ENCODE data around the gene AGTRAP. TPM values are rescaled to one million over a fixed set of nuclear protein-coding genes. Genes with fewer than 3 reads are reported as not detected.

AGTRAP gene
- total and polyA plus RNA-seq, 9 of the 15 experiments (the other 6 are each of a cell fraction or from before 2014, with no cell fraction given) = 26.8 to 105 (median 57.5) TPM

DNA sequence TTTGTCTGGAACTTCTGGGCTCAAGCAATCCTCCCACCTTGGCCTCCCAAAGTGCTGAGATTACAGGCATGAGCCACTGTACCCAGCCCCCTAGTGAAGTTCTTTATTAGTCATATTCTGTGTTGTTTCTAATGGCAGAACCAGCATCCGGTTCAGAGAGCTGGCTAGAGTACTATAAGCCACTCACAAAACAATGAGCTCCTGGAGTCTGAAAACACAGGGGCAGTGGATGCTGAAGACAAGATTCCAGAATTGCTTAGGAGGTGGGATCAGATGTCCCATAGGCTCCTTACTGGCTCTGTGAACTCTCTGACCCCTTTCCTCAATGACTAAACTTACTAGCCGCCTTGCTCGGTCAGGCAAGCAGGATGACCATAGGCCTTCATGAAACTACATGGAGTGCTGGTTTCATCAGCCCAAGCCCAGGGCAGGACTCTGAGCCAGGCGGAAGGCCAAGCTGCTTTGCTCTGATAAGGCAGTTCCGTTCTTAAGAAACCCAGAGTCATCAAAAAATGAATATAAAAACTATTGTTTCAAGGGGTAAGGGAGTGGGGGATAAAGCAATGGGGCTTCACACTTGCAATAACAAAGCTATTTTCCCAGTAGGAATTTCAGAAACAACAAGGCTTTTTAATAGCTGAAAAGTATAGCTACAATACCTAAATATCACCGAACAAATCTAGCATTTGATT lies 61.7 kb downstream of the AGTRAP start (continued):
- TF ChIP-seq HDAC8 (tag; IDR thresholded peaks at IDR 0.05) (peak; percentile 93), RCOR1 (IDR thresholded peaks at IDR 0.05; ENCODE audit: borderline replicate concordance in 1 of 2, low read depth in 2 of 2, low read length in 2 of 2) (peak in 1 of 2 experiments; percentile 84; a peak in 2 of 4 replicates), CBX5 (IDR thresholded peaks at IDR 0.05; ENCODE audit: borderline replicate concordance, low read depth) (no peak), NR1H2 (CRISPR knock-in tag; IDR thresholded peaks at IDR 0.05) (no peak), NEUROD1 (IDR thresholded peaks at IDR 0.05; ENCODE audit: borderline replicate concordance, low read depth, low read length, partially characterized antibody) (peak; percentile 92), SIN3A (IDR thresholded peaks at IDR 0.05; ENCODE audit: borderline replicate concordance in 2 of 2, control insufficient read depth in 1 of 2, low read depth in 2 of 2, low read length in 2 of 2) (0 out of 4 replicates have a peak, but pooled peaks of 1 of the 2 experiments have one; percentile 12), TAF9B (IDR thresholded peaks at IDR 0.05; ENCODE audit: partially characterized antibody) (no peak), HDAC1 (IDR thresholded peaks at IDR 0.05) (peak in 1 of 2 experiments; percentile 60; a peak in 2 of 4 replicates), ZNF445 (CRISPR knock-in tag; IDR thresholded peaks at IDR 0.05; ENCODE audit: low read depth) (peak; percentile 32; the same call in 1 of the 2 replicates), ZNF12 (CRISPR knock-in tag; IDR thresholded peaks at IDR 0.05) (no peak), DDX20 (tag; IDR thresholded peaks at IDR 0.05; ENCODE audit: low read depth) (peak; percentile 80; the same call in 1 of the 2 replicates), TRIM28 (IDR thresholded peaks at IDR 0.05) (peak; percentile 63), ZNF282 (CRISPR knock-in tag; IDR thresholded peaks at IDR 0.05) (no peak), BCOR (IDR thresholded peaks at IDR 0.05) (no peak)
- TF ChIP-seq, protein P1, sequence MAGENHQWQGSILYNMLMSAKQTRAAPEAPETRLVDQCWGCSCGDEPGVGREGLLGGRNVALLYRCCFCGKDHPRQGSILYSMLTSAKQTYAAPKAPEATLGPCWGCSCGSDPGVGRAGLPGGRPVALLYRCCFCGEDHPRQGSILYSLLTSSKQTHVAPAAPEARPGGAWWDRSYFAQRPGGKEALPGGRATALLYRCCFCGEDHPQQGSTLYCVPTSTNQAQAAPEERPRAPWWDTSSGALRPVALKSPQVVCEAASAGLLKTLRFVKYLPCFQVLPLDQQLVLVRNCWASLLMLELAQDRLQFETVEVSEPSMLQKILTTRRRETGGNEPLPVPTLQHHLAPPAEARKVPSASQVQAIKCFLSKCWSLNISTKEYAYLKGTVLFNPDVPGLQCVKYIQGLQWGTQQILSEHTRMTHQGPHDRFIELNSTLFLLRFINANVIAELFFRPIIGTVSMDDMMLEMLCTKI (IDR thresholded peaks at IDR 0.05; ENCODE audit: partially characterized antibody) = no peak
- TF ChIP-seq, protein P2, sequence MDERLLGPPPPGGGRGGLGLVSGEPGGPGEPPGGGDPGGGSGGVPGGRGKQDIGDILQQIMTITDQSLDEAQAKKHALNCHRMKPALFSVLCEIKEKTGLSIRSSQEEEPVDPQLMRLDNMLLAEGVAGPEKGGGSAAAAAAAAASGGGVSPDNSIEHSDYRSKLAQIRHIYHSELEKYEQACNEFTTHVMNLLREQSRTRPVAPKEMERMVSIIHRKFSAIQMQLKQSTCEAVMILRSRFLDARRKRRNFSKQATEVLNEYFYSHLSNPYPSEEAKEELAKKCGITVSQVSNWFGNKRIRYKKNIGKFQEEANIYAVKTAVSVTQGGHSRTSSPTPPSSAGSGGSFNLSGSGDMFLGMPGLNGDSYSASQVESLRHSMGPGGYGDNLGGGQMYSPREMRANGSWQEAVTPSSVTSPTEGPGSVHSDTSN (CRISPR knock-in tag; IDR thresholded peaks at IDR 0.05; ENCODE audit: low read depth) = no peak
- TF ChIP-seq, protein P2 (tag; conservative IDR thresholded peaks at IDR 0.05; ENCODE audit: low read depth) = no peak; the same call in 1 of the 2 replicates
